Mucosa of descending colon (tissue), 3 donors: ENCODE measurements around the gene PLA2G4D. TPM values are rescaled to one million over a fixed set of nuclear protein-coding genes. Genes with fewer than 3 reads are reported as not detected.

Source experiments
- ATAC-seq: fragments of 200-7000 bp; cut with Tn5 transposase; one replicate; pipeline ENCODE4 v1.9.1; 2020; ENCODE audit warnings: mild to moderate bottlenecking, moderate library complexity
- DNase-seq, 3 donors: peaks; one replicate each; pipeline ENCODE4 v3.0.0-alpha.2; 2020
- H3K36me3 ChIP-seq: fragments of 200-600 bp; one replicate; pipeline ENCODE4 v1.8.0; 2021; ENCODE audit warnings: low read depth, mild to moderate bottlenecking
- H3K4me1 ChIP-seq: fragments of 200-600 bp; one replicate; pipeline ENCODE4 v1.8.0; 2021; ENCODE audit warnings: low read depth, mild to moderate bottlenecking
- H3K4me3 ChIP-seq: fragments of 200-600 bp; one replicate; pipeline ENCODE4 v1.8.0; 2021; ENCODE audit warnings: mild to moderate bottlenecking
- H3K9me3 ChIP-seq: fragments of 200-600 bp; one replicate; pipeline ENCODE4 v1.8.0; 2021; ENCODE audit warnings: mild to moderate bottlenecking
- CTCF ChIP-seq: fragments of 200-600 bp; IDR thresholded peaks from one replicate; pipeline ENCODE4 v1.8.0; 2022; ENCODE audit warnings: antibody characterized with exemption, mild to moderate bottlenecking
- intact Hi-C, 2 donors: fragments of 100-400 bp; cut with DNase I in 1 of 2; cut with micrococcal nuclease in 1 of 2; formaldehyde crosslinking; loops; one replicate each; pipeline versions ENCODE4 v1.11.0 to v1.11.1; 2022; cut with DNase I, micrococcal nuclease
- total RNA-seq, 3 donors: library from RNA; stranded (reverse); fragmentation: NEBNext Ultra II Directional in 2 of 3; extraction: Animal tissue kit (Norgen Biotek cat#: 25700) in 2 of 3; gene quantifications; one replicate each; pipeline versions ENCODE4 v1.2.1 to v1.2.4, GENCODE V29; 2021 to 2023
- donor health status: DM: no; HTN: no; CAD: no; lungs with moderate emphysema.
- donor health status: DM: no; HTN: no; CAD: no.
- donor health status: DM: no; HTN: yes; CAD: no.

PLA2G4D gene
- total RNA-seq, 3 donors from 2014 or later = 0.35 to 0.51 (median 0.49) TPM

GRCh38 chr15:42070279-42070975, 23.9 kb downstream of the PLA2G4D start:
- intact Hi-C loops = no loop called here
- no peak for ATAC-seq
- H3K36me3 ChIP-seq = no peaks in the 10 kb centered on the region

GRCh38 chr15:42069496-42070278, 24.7 kb downstream of the PLA2G4D start:
- Histone ChIP-seq H3K36me3 (no peaks in the 10 kb centered on the region), H3K9me3 (no peaks in the 10 kb centered on the region), H3K4me1 (no peaks in the 10 kb centered on the region), H3K4me3 (no peak overlapping the region)
- intact Hi-C loops = no loop called here
- no peak for TF ChIP-seq CTCF
- ATAC-seq = no peak
- DNase-seq = peak in 1 of 3 donors; percentile 37

More at GRCh38 chr15:42070279-42070975, 23.9 kb downstream of the PLA2G4D start:
- H3K4me1 ChIP-seq = no peaks in the 10 kb centered on the region
- no peak overlapping the region for H3K4me3 ChIP-seq
- H3K9me3 ChIP-seq = no peaks in the 10 kb centered on the region
- no peak for TF ChIP-seq CTCF
- no peak for DNase-seq

GRCh38 chr15:42069025-42069424, 25.3 kb downstream of the PLA2G4D start:
- ATAC-seq (no peak), DNase-seq (no peak)
- Histone ChIP-seq H3K4me3 (no peak overlapping the region), H3K36me3 (no peaks in the 10 kb centered on the region), H3K4me1 (no peaks in the 10 kb centered on the region), H3K9me3 (no peaks in the 10 kb centered on the region)
- intact Hi-C loops = no loop called here
- TF ChIP-seq CTCF = no peak

GRCh38 chr15:42068601-42069000, 25.8 kb downstream of the PLA2G4D start:
- intact Hi-C loops = no loop called here
- H3K4me3 ChIP-seq = no peak overlapping the region
- no peaks in the 10 kb centered on the region for H3K36me3 ChIP-seq
- no peak for TF ChIP-seq CTCF
- DNase-seq = peak in 1 of 3 donors; percentile 44
- no peaks in the 10 kb centered on the region for H3K9me3 ChIP-seq
- no peak for ATAC-seq
- no peaks in the 10 kb centered on the region for H3K4me1 ChIP-seq

- ATAC-seq (no peak), DNase-seq (no peak)
- Histone ChIP-seq H3K4me3 (no peak overlapping the region), H3K4me1 (no peaks in the 10 kb centered on the region), H3K9me3 (no peaks in the 10 kb centered on the region), H3K36me3 (no peaks in the 10 kb centered on the region)
- no peak for TF ChIP-seq CTCF
- intact Hi-C loops = no loop called here
These were observed 27.5 kb downstream of the PLA2G4D start for GRCh38 chr15:42066764-42067415.
